Measurements from ENCODE around the gene CHST11.

GRCh38 chr12:104743202-104743580, 286.4 kb downstream of the CHST11 start:
- TF ChIP-seq CTCF (IDR thresholded peaks at IDR 0.05 in 8 of 11, conservative IDR thresholded peaks at IDR 0.05 in 3 of 11) (no peak), POLR2AphosphoS5 (IDR thresholded peaks at IDR 0.05) (no peak), POLR2A (IDR thresholded peaks at IDR 0.05) (no peak)

All from spleen (tissue), 7 donors.